ENCODE results near the gene UBR4. TPM values are rescaled to one million over a fixed set of nuclear protein-coding genes. Genes with fewer than 3 reads are reported as not detected.

The UBR4 gene
- total and polyA plus RNA-seq, 2 experiments from 2014 or later, result 111 to 230 TPM

DNA sequence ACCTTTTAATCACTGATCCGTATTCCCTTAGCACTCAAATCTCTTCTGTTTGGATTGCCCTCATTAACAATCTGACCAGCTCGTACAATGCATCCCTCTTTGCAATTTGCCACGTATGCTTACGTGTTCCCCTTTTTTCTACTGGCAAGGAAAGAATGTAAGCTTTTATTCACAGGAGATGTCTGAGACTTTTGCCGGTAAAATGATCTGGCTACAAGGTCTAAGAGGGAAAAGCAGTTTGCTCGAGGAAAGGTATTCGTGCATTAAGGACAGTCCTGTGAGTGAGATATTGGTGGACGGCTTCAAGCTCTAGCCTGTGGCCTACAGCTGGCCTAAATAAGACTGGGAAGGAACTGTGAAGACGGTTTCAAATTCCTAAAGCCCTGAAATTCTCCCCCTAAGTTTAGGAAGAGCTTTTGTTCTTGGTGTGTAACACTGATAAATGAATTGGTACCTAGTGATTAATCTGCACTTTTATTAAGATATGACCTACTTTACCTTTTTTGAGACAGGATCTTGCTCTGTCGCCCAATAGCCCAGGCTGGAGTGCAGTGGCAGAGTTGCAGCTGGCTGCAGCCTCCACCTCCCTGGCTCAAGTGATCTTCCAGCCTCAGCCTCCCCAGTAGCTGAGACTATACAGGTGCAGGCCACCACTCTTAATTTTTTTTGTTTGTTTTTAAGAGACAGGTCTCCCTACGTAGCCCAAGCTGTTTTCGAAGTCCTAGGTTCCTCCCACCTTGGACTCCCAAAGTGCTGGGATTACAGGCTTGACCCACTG, 895 bp upstream of the UBR4 start:
- H2AFZ ChIP-seq, result peak overlapping the region; percentile 90
- H3K27me3 ChIP-seq (ENCODE audit: insufficient read depth), result no peaks in the 10 kb centered on the region
- Mint-ChIP-seq H3K36me3 (ENCODE audit: low read depth) (peaks cover 12% of the 10 kb centered on the region), H3K27me3 (ENCODE audit: insufficient read depth, low read depth, poor library complexity) (peaks cover 7% of the 10 kb centered on the region), H3K4me1 (peaks cover 18% of the 10 kb centered on the region), H3K4me3 (peak overlapping the region; percentile 94), H3K9me3 (no peaks in the 10 kb centered on the region), H3K27ac (peak overlapping the region; percentile 99)
- no peaks in the 10 kb centered on the region for H3K36me3 ChIP-seq (ENCODE audit: insufficient read depth)
- H3K4me2 ChIP-seq, result peak overlapping the region; percentile 99
- peak; percentile 21 for DNase-seq (ENCODE audit: low spot score)
- H3K79me2 ChIP-seq (replicated peaks; ENCODE audit: insufficient read depth), result peaks cover 83% of the 10 kb centered on the region
- H3K9me2 ChIP-seq (ENCODE audit: insufficient read depth), result no peaks in the 10 kb centered on the region
- TF ChIP-seq, protein P1, sequence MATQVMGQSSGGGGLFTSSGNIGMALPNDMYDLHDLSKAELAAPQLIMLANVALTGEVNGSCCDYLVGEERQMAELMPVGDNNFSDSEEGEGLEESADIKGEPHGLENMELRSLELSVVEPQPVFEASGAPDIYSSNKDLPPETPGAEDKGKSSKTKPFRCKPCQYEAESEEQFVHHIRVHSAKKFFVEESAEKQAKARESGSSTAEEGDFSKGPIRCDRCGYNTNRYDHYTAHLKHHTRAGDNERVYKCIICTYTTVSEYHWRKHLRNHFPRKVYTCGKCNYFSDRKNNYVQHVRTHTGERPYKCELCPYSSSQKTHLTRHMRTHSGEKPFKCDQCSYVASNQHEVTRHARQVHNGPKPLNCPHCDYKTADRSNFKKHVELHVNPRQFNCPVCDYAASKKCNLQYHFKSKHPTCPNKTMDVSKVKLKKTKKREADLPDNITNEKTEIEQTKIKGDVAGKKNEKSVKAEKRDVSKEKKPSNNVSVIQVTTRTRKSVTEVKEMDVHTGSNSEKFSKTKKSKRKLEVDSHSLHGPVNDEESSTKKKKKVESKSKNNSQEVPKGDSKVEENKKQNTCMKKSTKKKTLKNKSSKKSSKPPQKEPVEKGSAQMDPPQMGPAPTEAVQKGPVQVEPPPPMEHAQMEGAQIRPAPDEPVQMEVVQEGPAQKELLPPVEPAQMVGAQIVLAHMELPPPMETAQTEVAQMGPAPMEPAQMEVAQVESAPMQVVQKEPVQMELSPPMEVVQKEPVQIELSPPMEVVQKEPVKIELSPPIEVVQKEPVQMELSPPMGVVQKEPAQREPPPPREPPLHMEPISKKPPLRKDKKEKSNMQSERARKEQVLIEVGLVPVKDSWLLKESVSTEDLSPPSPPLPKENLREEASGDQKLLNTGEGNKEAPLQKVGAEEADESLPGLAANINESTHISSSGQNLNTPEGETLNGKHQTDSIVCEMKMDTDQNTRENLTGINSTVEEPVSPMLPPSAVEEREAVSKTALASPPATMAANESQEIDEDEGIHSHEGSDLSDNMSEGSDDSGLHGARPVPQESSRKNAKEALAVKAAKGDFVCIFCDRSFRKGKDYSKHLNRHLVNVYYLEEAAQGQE (IDR thresholded peaks at IDR 0.05; ENCODE audit: unreplicated experiment), result no peak
- TF ChIP-seq, protein P2, sequence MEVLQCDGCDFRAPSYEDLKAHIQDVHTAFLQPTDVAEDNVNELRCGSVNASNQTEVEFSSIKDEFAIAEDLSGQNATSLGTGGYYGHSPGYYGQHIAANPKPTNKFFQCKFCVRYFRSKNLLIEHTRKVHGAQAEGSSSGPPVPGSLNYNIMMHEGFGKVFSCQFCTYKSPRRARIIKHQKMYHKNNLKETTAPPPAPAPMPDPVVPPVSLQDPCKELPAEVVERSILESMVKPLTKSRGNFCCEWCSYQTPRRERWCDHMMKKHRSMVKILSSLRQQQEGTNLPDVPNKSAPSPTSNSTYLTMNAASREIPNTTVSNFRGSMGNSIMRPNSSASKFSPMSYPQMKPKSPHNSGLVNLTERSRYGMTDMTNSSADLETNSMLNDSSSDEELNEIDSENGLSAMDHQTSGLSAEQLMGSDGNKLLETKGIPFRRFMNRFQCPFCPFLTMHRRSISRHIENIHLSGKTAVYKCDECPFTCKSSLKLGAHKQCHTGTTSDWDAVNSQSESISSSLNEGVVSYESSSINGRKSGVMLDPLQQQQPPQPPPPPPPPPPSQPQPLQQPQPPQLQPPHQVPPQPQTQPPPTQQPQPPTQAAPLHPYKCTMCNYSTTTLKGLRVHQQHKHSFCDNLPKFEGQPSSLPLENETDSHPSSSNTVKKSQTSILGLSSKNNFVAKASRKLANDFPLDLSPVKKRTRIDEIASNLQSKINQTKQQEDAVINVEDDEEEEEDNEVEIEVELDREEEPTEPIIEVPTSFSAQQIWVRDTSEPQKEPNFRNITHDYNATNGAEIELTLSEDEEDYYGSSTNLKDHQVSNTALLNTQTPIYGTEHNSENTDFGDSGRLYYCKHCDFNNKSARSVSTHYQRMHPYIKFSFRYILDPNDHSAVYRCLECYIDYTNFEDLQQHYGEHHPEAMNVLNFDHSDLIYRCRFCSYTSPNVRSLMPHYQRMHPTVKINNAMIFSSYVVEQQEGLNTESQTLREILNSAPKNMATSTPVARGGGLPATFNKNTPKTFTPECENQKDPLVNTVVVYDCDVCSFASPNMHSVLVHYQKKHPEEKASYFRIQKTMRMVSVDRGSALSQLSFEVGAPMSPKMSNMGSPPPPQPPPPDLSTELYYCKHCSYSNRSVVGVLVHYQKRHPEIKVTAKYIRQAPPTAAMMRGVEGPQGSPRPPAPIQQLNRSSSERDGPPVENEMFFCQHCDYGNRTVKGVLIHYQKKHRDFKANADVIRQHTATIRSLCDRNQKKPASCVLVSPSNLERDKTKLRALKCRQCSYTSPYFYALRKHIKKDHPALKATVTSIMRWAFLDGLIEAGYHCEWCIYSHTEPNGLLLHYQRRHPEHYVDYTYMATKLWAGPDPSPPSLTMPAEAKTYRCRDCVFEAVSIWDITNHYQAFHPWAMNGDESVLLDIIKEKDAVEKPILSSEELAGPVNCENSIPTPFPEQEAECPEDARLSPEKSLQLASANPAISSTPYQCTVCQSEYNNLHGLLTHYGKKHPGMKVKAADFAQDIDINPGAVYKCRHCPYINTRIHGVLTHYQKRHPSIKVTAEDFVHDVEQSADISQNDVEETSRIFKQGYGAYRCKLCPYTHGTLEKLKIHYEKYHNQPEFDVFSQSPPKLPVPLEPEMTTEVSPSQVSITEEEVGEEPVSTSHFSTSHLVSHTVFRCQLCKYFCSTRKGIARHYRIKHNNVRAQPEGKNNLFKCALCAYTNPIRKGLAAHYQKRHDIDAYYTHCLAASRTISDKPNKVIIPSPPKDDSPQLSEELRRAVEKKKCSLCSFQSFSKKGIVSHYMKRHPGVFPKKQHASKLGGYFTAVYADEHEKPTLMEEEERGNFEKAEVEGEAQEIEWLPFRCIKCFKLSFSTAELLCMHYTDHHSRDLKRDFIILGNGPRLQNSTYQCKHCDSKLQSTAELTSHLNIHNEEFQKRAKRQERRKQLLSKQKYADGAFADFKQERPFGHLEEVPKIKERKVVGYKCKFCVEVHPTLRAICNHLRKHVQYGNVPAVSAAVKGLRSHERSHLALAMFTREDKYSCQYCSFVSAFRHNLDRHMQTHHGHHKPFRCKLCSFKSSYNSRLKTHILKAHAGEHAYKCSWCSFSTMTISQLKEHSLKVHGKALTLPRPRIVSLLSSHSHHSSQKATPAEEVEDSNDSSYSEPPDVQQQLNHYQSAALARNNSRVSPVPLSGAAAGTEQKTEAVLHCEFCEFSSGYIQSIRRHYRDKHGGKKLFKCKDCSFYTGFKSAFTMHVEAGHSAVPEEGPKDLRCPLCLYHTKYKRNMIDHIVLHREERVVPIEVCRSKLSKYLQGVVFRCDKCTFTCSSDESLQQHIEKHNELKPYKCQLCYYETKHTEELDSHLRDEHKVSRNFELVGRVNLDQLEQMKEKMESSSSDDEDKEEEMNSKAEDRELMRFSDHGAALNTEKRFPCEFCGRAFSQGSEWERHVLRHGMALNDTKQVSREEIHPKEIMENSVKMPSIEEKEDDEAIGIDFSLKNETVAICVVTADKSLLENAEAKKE (CRISPR knock-in tag; IDR thresholded peaks at IDR 0.05), result no peak
- no peak for TF ChIP-seq POLR2AphosphoS5 (IDR thresholded peaks at IDR 0.05; ENCODE audit: low read depth)
- peak overlapping the region; percentile 98 for H3K4me3 ChIP-seq
- peak; percentile 2; the same call in 1 of the 3 replicates for ATAC-seq
- H3K4me1 ChIP-seq (ENCODE audit: insufficient read depth), result peaks cover 26% of the 10 kb centered on the region
- H3K27ac ChIP-seq (ENCODE audit: low read depth), result peak overlapping the region; percentile 99
- H3F3A ChIP-seq (replicated peaks; ENCODE audit: low read depth), result peaks cover 11% of the 10 kb centered on the region
- H4K20me1 ChIP-seq (replicated peaks; ENCODE audit: insufficient read depth), result peaks cover 41% of the 10 kb centered on the region

All from GM23338 (cell line).